NB4 (cell line): ENCODE results near the gene TRABD.

Experiments used
- DNase-seq: peaks from one replicate; pipeline ENCODE4 v3.0.0; 2010; ENCODE audit warnings: low read depth
- H3K4me3 ChIP-seq: one replicate; pipeline ENCODE4 v1.5.1; 2011; ENCODE audit warnings: mild to moderate bottlenecking, low read depth, low read length, moderate library complexity
- CTCF ChIP-seq: IDR thresholded peaks from one replicate; pipeline ENCODE4 v1.5.1; 2012; ENCODE audit warnings: low read depth, low read length
- MAX ChIP-seq: IDR thresholded peaks from 2 replicates; pipeline ENCODE4 v1.6.1; 2011; ENCODE audit warnings: low read depth, low read length
- MYC ChIP-seq: IDR thresholded peaks from 2 replicates; pipeline ENCODE4 v1.6.1; 2011; ENCODE audit warnings: low read depth, low read length
- POLR2A ChIP-seq: IDR thresholded peaks from 2 replicates; pipeline ENCODE4 v1.6.1; 2011; ENCODE audit warnings: mild to moderate bottlenecking; ENCODE audit not compliant: insufficient read length; ENCODE audit errors: extremely low read depth

The TRABD gene

GRCh38 chr22:50153756-50154140 is 32.0 kb upstream of the TRABD start:
- no peak for DNase-seq
- TF ChIP-seq MYC (no peak), MAX (no peak), CTCF (no peak), POLR2A (no peak)
- H3K4me3 ChIP-seq = no peak overlapping the region

GRCh38 chr22:50157709-50158375 is 27.9 kb upstream of the TRABD start:
- TF ChIP-seq MYC (no peak), MAX (no peak), CTCF (no peak), POLR2A (no peak)
- no peak for DNase-seq
- no peak overlapping the region for H3K4me3 ChIP-seq

GRCh38 chr22:50160947-50161346 is 24.8 kb upstream of the TRABD start:
- no peak overlapping the region for H3K4me3 ChIP-seq
- no peak for DNase-seq
- TF ChIP-seq POLR2A (no peak), CTCF (no peak), MYC (no peak), MAX (no peak)

GRCh38 chr22:50161508-50162390 is 24.0 kb upstream of the TRABD start:
- TF ChIP-seq POLR2A (no peak), MAX (no peak), MYC (no peak), CTCF (no peak)
- no peak overlapping the region for H3K4me3 ChIP-seq
- DNase-seq = no peak

- peak; percentile 31 for DNase-seq
- TF ChIP-seq MYC (no peak), POLR2A (no peak), MAX (no peak), CTCF (no peak)
- no peak overlapping the region for H3K4me3 ChIP-seq
Measured at GRCh38 chr22:50162391-50162956, 23.2 kb upstream of the TRABD start.
